ENCODE results near the gene RAB33B. TPM values are rescaled to one million over a fixed set of nuclear protein-coding genes. Genes with fewer than 3 reads are reported as not detected.

The RAB33B gene
- total and polyA plus RNA-seq, 2 of the 8 experiments (the other 6 are each of a cell fraction or from before 2014, with no cell fraction given) = 4.2 to 8.7 TPM

DNA sequence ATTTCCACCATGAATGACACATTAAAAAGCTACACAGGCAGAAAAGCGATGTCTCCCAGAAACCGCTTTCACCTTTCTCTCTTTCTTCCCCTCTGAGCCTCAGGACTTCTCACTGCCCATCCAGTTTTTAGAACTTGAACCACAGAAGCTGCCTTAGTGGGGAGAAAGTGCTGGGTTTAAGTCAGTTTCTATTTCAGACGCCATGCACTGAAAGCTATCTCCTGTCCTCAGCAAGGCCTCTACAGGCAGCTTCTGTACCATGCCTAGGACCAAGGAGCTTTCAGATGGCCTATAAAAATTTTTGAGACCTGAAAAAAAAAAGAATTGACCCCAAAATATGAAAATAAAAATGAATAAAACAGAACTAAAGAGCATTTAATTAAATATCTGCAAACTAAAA, 34.5 kb downstream of the RAB33B start:
- 79% methylated on average over 3 of the region's 3 CpGs; no CpG with 5 or more reads in 1 of the 2 experiments for WGBS, 2 experiments (ENCODE audit: extremely low coverage in 1 of 2, insufficient coverage in 1 of 2, insufficient read length in 1 of 2, insufficient replicate concordance in 2 of 2, low coverage in 1 of 2, low lambda C conversion rate in 2 of 2, missing lambda C conversion rate in 1 of 2)
- POLR2A ChIA-PET (ENCODE audit: partially characterized antibody) = interaction anchor here (1.3 kb wide), 1 partner anchor 35 kb away, joined by 4 read pairs; no protein-coding TSS in a partner anchor
- FAIRE-seq = no peak
- no peaks in the 10 kb centered on the region for H3K79me2 ChIP-seq (ENCODE audit: control insufficient read depth in 1 of 2, insufficient read depth in 2 of 2, low read length in 2 of 2)
- H3K18ac ChIP-seq (ENCODE audit: extremely low read depth, low read length) = no peak overlapping the region
- H3K27me3 ChIP-seq (replicated peaks in 1 of 4; ENCODE audit: control insufficient read depth in 3 of 4, extremely low read depth in 1 of 4, insufficient read depth in 3 of 4, low read length in 3 of 4) = no peaks in the 10 kb centered on the region
- no peak overlapping the region for H2AK5ac ChIP-seq (ENCODE audit: low read depth, low read length)
- no peak overlapping the region for H4K91ac ChIP-seq (replicated peaks; ENCODE audit: insufficient read length, low read length)
- H3K23ac ChIP-seq (ENCODE audit: insufficient read length) = no peak overlapping the region
- H2BK5ac ChIP-seq (ENCODE audit: low read depth, low read length) = no peak overlapping the region
- H2BK20ac ChIP-seq (ENCODE audit: low read length) = no peak overlapping the region
- no peaks in the 10 kb centered on the region for H3K79me1 ChIP-seq (ENCODE audit: low read depth, low read length)
- H3K4ac ChIP-seq (replicated peaks; ENCODE audit: insufficient read length, low read depth, low read length) = peak overlapping the region; percentile 72
- no peak overlapping the region for H4K8ac ChIP-seq (ENCODE audit: extremely low read depth, insufficient read depth, low read length)
- no peak overlapping the region for H3K9ac ChIP-seq (replicated peaks in 1 of 4; ENCODE audit: extremely low read depth in 1 of 4, low read depth in 3 of 4, low read length in 3 of 4)
- no peaks in the 10 kb centered on the region for H3K36me3 ChIP-seq (ENCODE audit: control insufficient read depth in 2 of 4, insufficient read depth in 4 of 4, low read length in 3 of 4)
- H3K9me3 ChIP-seq (ENCODE audit: insufficient read depth in 2 of 2, low read depth in 1 of 2, low read length in 1 of 2) = no peaks in the 10 kb centered on the region
- H2BK15ac ChIP-seq (ENCODE audit: low read length) = no peak overlapping the region
- DNase-seq (ENCODE audit: low read depth in 1 of 2, low spot score in 2 of 2) = no peak
- H3K56ac ChIP-seq (replicated peaks; ENCODE audit: insufficient read length, low read depth, low read length) = no peak overlapping the region
- H3K4me3 ChIP-seq (ENCODE audit: extremely low read depth in 1 of 4, insufficient read depth in 2 of 4, low read depth in 3 of 4, low read length in 4 of 4) = no peak overlapping the region
- no peaks in the 10 kb centered on the region for H3K23me2 ChIP-seq (ENCODE audit: low read depth, low read length)
- 0 out of 2 replicates have a peak overlapping the region, but pooled peaks have one; percentile 83 for H2AFZ ChIP-seq (ENCODE audit: low read length)
- H4K20me1 ChIP-seq (replicated peaks in 1 of 2; ENCODE audit: control insufficient read depth in 1 of 2, insufficient read depth in 2 of 2, low read length in 2 of 2) = no peaks in the 10 kb centered on the region
- no peak overlapping the region for H3K14ac ChIP-seq (ENCODE audit: insufficient read length)
- TF ChIP-seq CEBPB (IDR thresholded peaks at IDR 0.05; ENCODE audit: low read depth, low read length) = no peak
- TF ChIP-seq CTBP2 (IDR thresholded peaks at IDR 0.05; ENCODE audit: borderline replicate concordance, insufficient read depth, insufficient read length, low read length) = no peak
- no peak for TF ChIP-seq TBP (IDR thresholded peaks at IDR 0.05; ENCODE audit: low read depth, low read length)
- no peak for TF ChIP-seq TAF1 (IDR thresholded peaks at IDR 0.05; ENCODE audit: low read depth, low read length)
- no peak for TF ChIP-seq RXRA (IDR thresholded peaks at IDR 0.05; ENCODE audit: insufficient read depth, low read depth, low read length)
- no peak for TF ChIP-seq RBBP5 (IDR thresholded peaks at IDR 0.05; ENCODE audit: borderline replicate concordance, low read depth, low read length)
- TF ChIP-seq YY1 (IDR thresholded peaks at IDR 0.05; ENCODE audit: low read depth, low read length) = no peak
- TF ChIP-seq GTF2F1 (IDR thresholded peaks at IDR 0.05; ENCODE audit: borderline replicate concordance, low read depth, low read length) = no peak
- no peak for TF ChIP-seq TCF12 (IDR thresholded peaks at IDR 0.05; ENCODE audit: low read depth, low read length)
- no peak for TF ChIP-seq CBX8 (IDR thresholded peaks at IDR 0.05; ENCODE audit: borderline replicate concordance, low read depth, low read length)
- TF ChIP-seq JUN (IDR thresholded peaks at IDR 0.05; ENCODE audit: low read depth, low read length) = no peak
- no peak for TF ChIP-seq GABPA (IDR thresholded peaks at IDR 0.05; ENCODE audit: borderline replicate concordance, insufficient read depth, low read length)
- no peak for TF ChIP-seq CHD2 (IDR thresholded peaks at IDR 0.05; ENCODE audit: low read length)
- no peak for TF ChIP-seq SUZ12 (IDR thresholded peaks at IDR 0.05; ENCODE audit: low read length)
- no peak for TF ChIP-seq CBX5 (IDR thresholded peaks at IDR 0.05; ENCODE audit: low read depth, low read length)
- peaks cover 0 to 8% (median 3%) of the 10 kb centered on the region in 4 experiments; a peak in 3 of 7 replicates for H3K4me1 ChIP-seq (replicated peaks in 1 of 4; ENCODE audit: control insufficient read depth in 3 of 4, insufficient read depth in 4 of 4, low read length in 3 of 4)
- H2BK12ac ChIP-seq (ENCODE audit: low read depth, low read length) = no peak overlapping the region
- H4K5ac ChIP-seq (ENCODE audit: insufficient read length, low read depth, low read length) = no peak overlapping the region
- no peak overlapping the region for H3K27ac ChIP-seq (ENCODE audit: low read depth, low read length)
- H3K4me2 ChIP-seq (ENCODE audit: insufficient read depth in 1 of 2, low read depth in 2 of 2, low read length in 2 of 2) = no peak overlapping the region
- CTCF ChIA-PET (ENCODE audit: partially characterized antibody) = interaction anchor here (0.7 to 2.1 kb wide), 6 partner anchors 9 to 158 kb away, joined by 3 to 9 read pairs (median 4); no protein-coding TSS in a partner anchor
- no peak overlapping the region for H2BK120ac ChIP-seq (replicated peaks; ENCODE audit: low read depth, low read length)
